Cardiac muscle cell (in vitro differentiated cells and primary cell): ENCODE results near the gene FOXC1. TPM values are rescaled to one million over a fixed set of nuclear protein-coding genes. Genes with fewer than 3 reads are reported as not detected.

Experiments
- DNase-seq, 2 donors: peaks; one replicate each; pipeline versions ENCODE4 v3.0.0 to v3.0.0-alpha.2; 2010 to 2017; ENCODE audit warnings: low read depth in 1 of 2, low spot score in 1 of 2
- H3K27ac ChIP-seq: fragments of 200-600 bp; sonication (generic); 2 replicates; pipeline ENCODE4 v1.5.1; 2016
- H3K27me3 ChIP-seq: fragments of 200-600 bp; sonication (generic); 2 replicates; pipeline ENCODE4 v1.6.0; 2016; ENCODE audit warnings: control low read depth
- H3K36me3 ChIP-seq: fragments of 200-600 bp; sonication (generic); 2 replicates; pipeline ENCODE4 v1.5.1; 2016; ENCODE audit warnings: control low read depth
- H3K4me1 ChIP-seq: fragments of 200-600 bp; sonication (generic); 2 replicates; pipeline ENCODE4 v1.8.1; 2017; ENCODE audit warnings: low read depth, mild to moderate bottlenecking, mixed run types
- H3K4me3 ChIP-seq: fragments of 200-600 bp; sonication (generic); 2 replicates; pipeline ENCODE4 v1.5.1; 2016; ENCODE audit warnings: mild to moderate bottlenecking
- H3K9me3 ChIP-seq: fragments of 200-600 bp; sonication (generic); 2 replicates; pipeline ENCODE4 v1.5.1; 2017; ENCODE audit warnings: low read depth, mild to moderate bottlenecking, control low read depth
- polyA plus RNA-seq: library from polyadenylated mRNA; unstranded; fragments of >200 nt; fragmentation: Nextera tagmentation; extraction: Ambion mirVana; gene quantifications from 2 replicates; pipeline ENCODE4 v1.2.1, GENCODE V29; 2016
- total RNA-seq: library from RNA; depleted of rRNA; stranded (reverse); fragments of >200 nt; gene quantifications from 2 replicates; pipeline ENCODE4 v1.2.3, GENCODE V29; 2016
- TF ChIP-seq, protein P1 (sequence below): IDR thresholded peaks from 2 replicates; pipeline ENCODE4 v1.5.1; 2012; ENCODE audit warnings: low read depth, mild to moderate bottlenecking, low read length

The FOXC1 gene
- total and polyA plus RNA-seq, 2 experiments from 2014 or later = 2.5 to 3.4 TPM

GRCh38 chr6:1641343-1641885 is 31.7 kb downstream of the FOXC1 start:
- H3K4me3 ChIP-seq = no peak overlapping the region
- no peaks in the 10 kb centered on the region for H3K4me1 ChIP-seq
- no peak for DNase-seq

GRCh38 chr6:1643111-1643510 is 33.4 kb downstream of the FOXC1 start:
- Histone ChIP-seq H3K4me1 (no peaks in the 10 kb centered on the region), H3K27ac (no peak overlapping the region), H3K36me3 (no peaks in the 10 kb centered on the region), H3K27me3 (peaks cover 3% of the 10 kb centered on the region), H3K4me3 (no peak overlapping the region), H3K9me3 (no peaks in the 10 kb centered on the region)
- TF ChIP-seq, protein P1, sequence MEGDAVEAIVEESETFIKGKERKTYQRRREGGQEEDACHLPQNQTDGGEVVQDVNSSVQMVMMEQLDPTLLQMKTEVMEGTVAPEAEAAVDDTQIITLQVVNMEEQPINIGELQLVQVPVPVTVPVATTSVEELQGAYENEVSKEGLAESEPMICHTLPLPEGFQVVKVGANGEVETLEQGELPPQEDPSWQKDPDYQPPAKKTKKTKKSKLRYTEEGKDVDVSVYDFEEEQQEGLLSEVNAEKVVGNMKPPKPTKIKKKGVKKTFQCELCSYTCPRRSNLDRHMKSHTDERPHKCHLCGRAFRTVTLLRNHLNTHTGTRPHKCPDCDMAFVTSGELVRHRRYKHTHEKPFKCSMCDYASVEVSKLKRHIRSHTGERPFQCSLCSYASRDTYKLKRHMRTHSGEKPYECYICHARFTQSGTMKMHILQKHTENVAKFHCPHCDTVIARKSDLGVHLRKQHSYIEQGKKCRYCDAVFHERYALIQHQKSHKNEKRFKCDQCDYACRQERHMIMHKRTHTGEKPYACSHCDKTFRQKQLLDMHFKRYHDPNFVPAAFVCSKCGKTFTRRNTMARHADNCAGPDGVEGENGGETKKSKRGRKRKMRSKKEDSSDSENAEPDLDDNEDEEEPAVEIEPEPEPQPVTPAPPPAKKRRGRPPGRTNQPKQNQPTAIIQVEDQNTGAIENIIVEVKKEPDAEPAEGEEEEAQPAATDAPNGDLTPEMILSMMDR = no peak
- no peak for DNase-seq

More at GRCh38 chr6:1641343-1641885, 31.7 kb downstream of the FOXC1 start:
- no peaks in the 10 kb centered on the region for H3K9me3 ChIP-seq
- H3K27ac ChIP-seq = no peak overlapping the region
- no peaks in the 10 kb centered on the region for H3K27me3 ChIP-seq
- TF ChIP-seq, protein P1 = no peak
- H3K36me3 ChIP-seq = no peaks in the 10 kb centered on the region

DNA sequence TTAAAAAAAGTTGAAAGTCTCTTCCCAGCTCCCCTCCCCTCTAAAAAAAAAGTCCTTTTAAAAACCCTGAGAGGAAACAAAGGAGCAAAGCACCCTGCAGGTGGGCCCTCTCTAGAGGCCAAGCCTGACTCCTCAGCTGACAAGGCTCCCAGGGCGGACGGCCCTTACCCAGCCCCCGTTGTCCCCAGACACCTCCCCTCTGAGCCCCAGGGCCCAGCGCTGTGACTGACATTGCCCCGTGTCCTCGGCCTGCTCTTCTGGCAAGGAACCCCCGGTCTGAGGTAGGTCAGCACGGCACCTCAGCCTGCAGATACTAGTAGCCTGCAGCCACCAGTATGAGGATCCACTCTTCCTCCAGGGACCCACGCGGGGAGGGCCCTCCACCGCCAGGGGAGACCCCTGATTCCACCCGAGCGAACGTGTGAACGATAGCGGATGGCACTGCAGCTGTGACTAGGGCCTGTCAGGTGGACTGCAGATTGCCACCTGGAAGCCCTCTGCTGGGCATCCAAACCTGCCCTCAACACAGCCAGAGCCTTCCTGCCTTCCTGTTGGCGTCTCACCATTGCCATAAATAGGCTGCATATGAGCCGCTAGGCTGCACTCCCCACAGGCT is 34.2 kb downstream of the FOXC1 start:
- no peak overlapping the region for H3K27ac ChIP-seq
- H3K4me1 ChIP-seq = no peaks in the 10 kb centered on the region
- H3K9me3 ChIP-seq = no peaks in the 10 kb centered on the region
- peaks cover 3% of the 10 kb centered on the region for H3K27me3 ChIP-seq
- no peaks in the 10 kb centered on the region for H3K36me3 ChIP-seq
- TF ChIP-seq, protein P1 = no peak
- H3K4me3 ChIP-seq = no peak overlapping the region
- DNase-seq = no peak

GRCh38 chr6:1644516-1645060 is 34.9 kb downstream of the FOXC1 start:
- TF ChIP-seq, protein P1 = no peak
- Histone ChIP-seq H3K4me1 (no peaks in the 10 kb centered on the region), H3K27me3 (peaks cover 3% of the 10 kb centered on the region), H3K36me3 (no peaks in the 10 kb centered on the region), H3K27ac (no peak overlapping the region), H3K4me3 (no peak overlapping the region), H3K9me3 (no peaks in the 10 kb centered on the region)
- no peak for DNase-seq

DNA sequence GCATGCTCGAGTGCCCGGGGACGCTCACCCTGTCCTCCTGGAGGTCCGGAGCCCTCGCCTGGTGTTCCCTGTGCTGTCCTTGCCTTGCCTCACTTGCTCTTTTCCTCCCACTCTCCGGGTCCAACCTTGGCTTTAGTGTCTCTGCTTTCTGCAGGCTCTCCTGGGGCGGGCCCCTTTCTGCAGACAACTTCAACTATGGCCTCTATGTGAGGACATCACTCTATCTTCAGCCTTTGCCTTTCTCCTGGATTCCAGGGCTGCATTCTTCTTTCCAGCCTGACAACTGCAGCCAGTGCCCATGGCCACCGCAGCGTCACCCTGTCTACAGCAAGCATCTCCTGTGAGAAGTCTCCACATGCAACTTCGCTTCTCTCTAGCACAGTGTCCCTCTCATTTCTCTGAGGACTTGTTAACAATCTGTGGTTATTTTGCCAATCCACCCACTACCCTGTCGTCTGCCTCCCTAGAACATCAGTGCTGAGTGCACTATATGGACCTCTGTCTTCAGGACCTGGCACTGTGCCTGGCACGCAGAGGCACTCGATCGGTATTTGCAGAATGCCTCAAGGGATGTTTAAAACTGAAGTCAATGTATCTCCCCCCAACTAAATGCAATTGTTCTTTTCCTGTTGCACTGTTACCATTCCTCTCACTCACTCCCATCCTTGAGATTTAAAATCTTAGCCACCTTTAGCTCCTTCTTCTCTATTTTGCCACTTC is 35.9 kb downstream of the FOXC1 start:
- Histone ChIP-seq H3K4me3 (no peak overlapping the region), H3K9me3 (no peaks in the 10 kb centered on the region), H3K4me1 (no peaks in the 10 kb centered on the region), H3K36me3 (no peaks in the 10 kb centered on the region), H3K27me3 (peaks cover 3% of the 10 kb centered on the region), H3K27ac (no peak overlapping the region)
- TF ChIP-seq, protein P1 = no peak
- DNase-seq = no peak
